GM12878 (cell line): ENCODE measurements around the gene LYZ. TPM values are rescaled to one million over a fixed set of nuclear protein-coding genes. Genes with fewer than 3 reads are reported as not detected.

Source experiments
- ATAC-seq: fragments of 200-7000 bp; cut with Tn5 transposase; 3 replicates; pipeline ENCODE4 v1.9.1; 2020; ENCODE audit warnings: mild to moderate bottlenecking, moderate library complexity
- BruUV-seq: library from RNA; stranded (reverse); fragments of 400-500 nt; replicated peaks from 2 replicates; lab custom pipeline; 2021; lab: Mats Ljungman, UMichigan
- CTCF ChIA-PET: fragments of 300-600 bp; sonication (Branson Sonifier 250); formaldehyde crosslinking; extraction: SDS; loops from one replicate; lab custom pipeline; 2021; ENCODE audit warnings: inconsistent platforms; lab: Yijun Ruan, JAX
- POLR2A ChIA-PET: fragments of 350-600 bp; formaldehyde crosslinking; extraction: SDS; loops from one replicate; lab custom pipeline; 2021; ENCODE audit warnings: inconsistent platforms; lab: Charles Lee
- RAD21 ChIA-PET: fragments of 300-600 bp; sonication (Branson Sonifier 250); formaldehyde crosslinking; loops from one replicate; lab custom pipeline; 2023; ENCODE audit warnings: antibody characterized with exemption; ENCODE audit not compliant: unreplicated experiment; lab: Charles Lee
- SMC1A ChIA-PET: fragments of 300-600 bp; sonication (Branson Sonifier 250); formaldehyde crosslinking; loops from one replicate; lab custom pipeline; 2023; ENCODE audit not compliant: unreplicated experiment, uncharacterized antibody; lab: Charles Lee
- DNase-seq: peaks from one replicate; pipeline ENCODE4 v3.0.0-alpha.2; 2011; ENCODE audit warnings: low read depth, low spot score
- FAIRE-seq: peaks from 3 replicates; lab custom pipeline; 2011; peaks lifted over from hg19 to GRCh38; lab: Jason Lieb, UNC
- H2AFZ ChIP-seq: 2 replicates; pipeline ENCODE4 v1.6.0; 2011; ENCODE audit warnings: low read depth, low read length, control low read depth; ENCODE audit not compliant: control insufficient read depth
- H3K27ac ChIP-seq: 2 replicates; pipeline ENCODE4 v1.5.1; 2011; ENCODE audit warnings: control low read depth; ENCODE audit not compliant: control insufficient read depth, insufficient read depth
- H3K27me3 ChIP-seq, 2 experiments: replicated peaks in 1 of 2; 2 replicates each; pipeline versions ENCODE4 v1.6.0 to v1.6.1; 2011; ENCODE audit warnings: low read length in 1 of 2; ENCODE audit not compliant: control insufficient read depth in 2 of 2, insufficient read depth in 2 of 2
- H3K36me3 ChIP-seq, 2 experiments: 2 replicates each; pipeline ENCODE4 v1.5.1; 2011; ENCODE audit warnings: low read length in 1 of 2; ENCODE audit not compliant: control insufficient read depth in 2 of 2, insufficient read depth in 2 of 2
- H3K4me1 ChIP-seq: 2 replicates; pipeline ENCODE4 v1.6.1; 2011; ENCODE audit warnings: mild to moderate bottlenecking, low read length, moderate library complexity, mixed read lengths; ENCODE audit not compliant: control insufficient read depth, insufficient read depth
- H3K4me2 ChIP-seq: 2 replicates; pipeline ENCODE4 v1.6.0; 2011; ENCODE audit warnings: control low read depth; ENCODE audit not compliant: control insufficient read depth, insufficient read depth
- H3K4me3 ChIP-seq: fragments of 200-600 bp; sonication (generic); 2 replicates; pipeline ENCODE4 v1.5.1; 2016
- H3K79me2 ChIP-seq: 2 replicates; pipeline ENCODE4 v1.6.0; 2011; ENCODE audit warnings: low read length; ENCODE audit not compliant: control insufficient read depth, insufficient read depth
- H3K9ac ChIP-seq: 2 replicates; pipeline ENCODE4 v1.8.0; 2011; ENCODE audit warnings: low read length, control low read depth, mixed read lengths; ENCODE audit not compliant: control insufficient read depth, insufficient read depth
- H3K9me3 ChIP-seq: replicated peaks from 3 replicates; pipeline ENCODE4 v1.5.1; 2011; ENCODE audit warnings: mild to moderate bottlenecking, low read length; ENCODE audit not compliant: control insufficient read depth, insufficient read depth
- H4K20me1 ChIP-seq: 2 replicates; pipeline ENCODE4 v1.6.0; 2011; ENCODE audit not compliant: control insufficient read depth, insufficient read depth
- BMI1 ChIP-seq: fragments of 450-650 bp; IDR thresholded peaks from 2 replicates; pipeline ENCODE4 v1.6.1; 2016; ENCODE audit warnings: mild to moderate bottlenecking, moderate library complexity, borderline replicate concordance
- CUX1 ChIP-seq: IDR thresholded peaks from 2 replicates; pipeline ENCODE4 v1.6.1; 2012; ENCODE audit warnings: improper control_type of control experiment, low read depth, low read length; ENCODE audit not compliant: insufficient replicate concordance
- HSF1 ChIP-seq: fragments of 150-350 bp; IDR thresholded peaks from 2 replicates; pipeline ENCODE4 v1.6.1; 2014; ENCODE audit warnings: mild to moderate bottlenecking, low read depth, low read length
- IRF5 ChIP-seq: fragments of 450-650 bp; IDR thresholded peaks from 2 replicates; pipeline ENCODE4 v1.6.1; 2017; ENCODE audit warnings: borderline replicate concordance
- MEF2B ChIP-seq: fragments of 450-650 bp; IDR thresholded peaks from 2 replicates; pipeline ENCODE4 v1.6.1; 2018; ENCODE audit warnings: mild to moderate bottlenecking, moderate library complexity; ENCODE audit not compliant: partially characterized antibody, poor library complexity, severe bottlenecking
- POU2F2 ChIP-seq: IDR thresholded peaks from 3 replicates; pipeline ENCODE4 v1.6.1; 2011; ENCODE audit warnings: low read depth, mild to moderate bottlenecking, low read length, borderline replicate concordance
- REST ChIP-seq: IDR thresholded peaks from 2 replicates; pipeline ENCODE4 v1.6.1; 2012; ENCODE audit warnings: mild to moderate bottlenecking, low read depth, low read length
- SMC3 ChIP-seq: IDR thresholded peaks from 2 replicates; pipeline ENCODE4 v1.6.1; 2011; ENCODE audit warnings: low read length, improper control_type of control experiment, borderline replicate concordance
- SPI1 ChIP-seq: IDR thresholded peaks from 2 replicates; pipeline ENCODE4 v1.6.1; 2011; ENCODE audit warnings: low read depth, mild to moderate bottlenecking, low read length, moderate library complexity, borderline replicate concordance; ENCODE audit not compliant: insufficient read depth
- SRF ChIP-seq, 2 experiments: IDR thresholded peaks; 2 replicates each; pipeline ENCODE4 v1.6.1; 2011; ENCODE audit warnings: low read depth in 2 of 2, low read length in 2 of 2, mild to moderate bottlenecking in 1 of 2, moderate library complexity in 1 of 2
- ZZZ3 ChIP-seq: IDR thresholded peaks from 2 replicates; pipeline ENCODE4 v1.6.1; 2011; ENCODE audit warnings: low read depth; ENCODE audit not compliant: control insufficient read depth, insufficient read length
- WGBS: methylation state at CpG from one replicate; pipeline ENCODE4 v1.1.6; 2016; ENCODE audit warnings: low lambda C conversion rate; ENCODE audit not compliant: insufficient replicate concordance, insufficient coverage; ENCODE audit errors: missing lambda C conversion rate; 5-methylcytosine and 5-hydroxymethylcytosine counted together
- in situ Hi-C: fragments of 300-500 bp; cut with MboI; formaldehyde crosslinking; loops from 9 replicates; pipeline ENCODE4 v1.14.3; 2018; ENCODE audit warnings: mixed read lengths
- intact Hi-C: fragments of 100-400 bp; cut with micrococcal nuclease; formaldehyde crosslinking; loops from one replicate; pipeline ENCODE4 v1.14.2; 2022; ENCODE audit not compliant: unreplicated experiment
- polyA plus RNA-seq, 11 experiments: library from polyadenylated mRNA; depleted of rRNA in 4 of 11; unstranded in 6 of 11; stranded (reverse) in 5 of 11; fragments of >200 nt; fragmentation: Nextera tagmentation in 4 of 11; fragmentation: Illumina TruSeq in 1 of 11; extraction: Ambion mirVana in 4 of 11; extraction: Trizol in 1 of 11; gene quantifications; 1 replicate in 1 of 11; 2 replicates in 10 of 11; pipeline versions ENCODE4 v1.2.1 to v1.2.3, GENCODE V29; 2011 to 2016; ENCODE audit warnings: inconsistent platforms in 2 of 11, missing spikeins in 2 of 11, low read depth in 1 of 11
- total RNA-seq, 4 experiments: library from RNA; depleted of rRNA in 3 of 4; stranded (reverse); fragments of >200 nt in 3 of 4; fragmentation: Illumina TruSeq in 1 of 4; extraction: Trizol in 1 of 4; gene quantifications; 2 replicates each; pipeline versions ENCODE4 v1.2.1 to v1.2.3, GENCODE V29; 2013 to 2021

Gene LYZ
- total and polyA plus RNA-seq, 10 of the 15 experiments (the other 5 are each of a cell fraction or from before 2014, with no cell fraction given): 1.9 TPM; not detected in 9

- TF ChIP-seq SMC3 (no peak), POU2F2 (no peak), HSF1 (no peak), IRF5 (no peak), BMI1 (no peak), ZZZ3 (no peak), SRF (IDR thresholded peaks at IDR 0.05; ENCODE audit: low read depth in 2 of 2, low read length in 2 of 2) (no peak)
These were observed 3.1 kb upstream of the LYZ start (continued) for GRCh38 chr12:69345077-69345476.

- no peak overlapping the region for H3K4me3 ChIP-seq
- in situ Hi-C loops: no loop called here
- TF ChIP-seq SPI1 (no peak), REST (no peak), CUX1 (no peak), MEF2B (no peak)
These were observed 2.4 kb upstream of the LYZ start for GRCh38 chr12:69345742-69346141.

More at GRCh38 chr12:69345742-69346141, 2.4 kb upstream of the LYZ start:
- DNase-seq (no peak), ATAC-seq (no peak), FAIRE-seq (no peak)
- ChIA-PET SMC1A (no interaction called here), RAD21 (no interaction called here), CTCF (no interaction called here), POLR2A (no interaction called here)
- no TSS peak for BruUV-seq
- no peak overlapping the region for H3K27ac ChIP-seq
- H3K9me3 ChIP-seq: no peaks in the 10 kb centered on the region
- intact Hi-C loops: no loop called here
- H3K36me3 ChIP-seq: no peaks in the 10 kb centered on the region
- no peaks in the 10 kb centered on the region for H3K27me3 ChIP-seq
- H4K20me1 ChIP-seq: no peaks in the 10 kb centered on the region
- H3K4me2 ChIP-seq: no peak overlapping the region
- no peak overlapping the region for H3K9ac ChIP-seq
- H3K4me1 ChIP-seq: no peaks in the 10 kb centered on the region
- no peak overlapping the region for H2AFZ ChIP-seq
- 84% methylated on average over 1 of the region's 1 CpG for WGBS
- H3K79me2 ChIP-seq: no peaks in the 10 kb centered on the region
